IPS DF 4.7 (cell line): ENCODE measurements around the gene PDE7B.

Source experiments
- DNase-seq: peaks from one replicate; pipeline ENCODE4 v3.0.0-alpha.2; 2013; ENCODE audit warnings: low spot score; ENCODE audit errors: extremely low read depth

Gene PDE7B

GRCh38 chr6:135932651-135933050 lies 81.2 kb downstream of the PDE7B start:
- DNase-seq = no peak

- DNase-seq = no peak
Observed at GRCh38 chr6:135935941-135936601, 84.6 kb downstream of the PDE7B start.

GRCh38 chr6:135936606-135937005 lies 85.1 kb downstream of the PDE7B start:
- no peak for DNase-seq

- no peak for DNase-seq
Observed at GRCh38 chr6:135937106-135937505, 85.6 kb downstream of the PDE7B start.

GRCh38 chr6:135938576-135939207 lies 87.2 kb downstream of the PDE7B start:
- no peak for DNase-seq

GRCh38 chr6:135939208-135939591 lies 87.7 kb downstream of the PDE7B start:
- DNase-seq = no peak

GRCh38 chr6:135940616-135941167 lies 89.2 kb downstream of the PDE7B start:
- no peak for DNase-seq

- no peak for DNase-seq
Observed at GRCh38 chr6:135941275-135942025, 89.9 kb downstream of the PDE7B start.

- no peak for DNase-seq
Observed at GRCh38 chr6:135944120-135944519, 92.6 kb downstream of the PDE7B start.

- DNase-seq = no peak
Observed at GRCh38 chr6:135946674-135947073, 95.2 kb downstream of the PDE7B start.

- no peak for DNase-seq
Observed at GRCh38 chr6:135950669-135951068, 99.2 kb downstream of the PDE7B start.

- DNase-seq = no peak
Observed at GRCh38 chr6:135951169-135951568, 99.7 kb downstream of the PDE7B start.

GRCh38 chr6:135953818-135954217 lies 102.3 kb downstream of the PDE7B start:
- no peak for DNase-seq

GRCh38 chr6:135955099-135955498 lies 103.6 kb downstream of the PDE7B start:
- no peak for DNase-seq

GRCh38 chr6:135962731-135963130 lies 111.2 kb downstream of the PDE7B start:
- no peak for DNase-seq

GRCh38 chr6:135970750-135971149 lies 119.2 kb downstream of the PDE7B start:
- DNase-seq = no peak

GRCh38 chr6:135971351-135971750 lies 119.8 kb downstream of the PDE7B start:
- no peak for DNase-seq

GRCh38 chr6:135972150-135972549 lies 120.6 kb downstream of the PDE7B start:
- no peak for DNase-seq

GRCh38 chr6:135972586-135972985 lies 121.1 kb downstream of the PDE7B start:
- no peak for DNase-seq

GRCh38 chr6:135974426-135974825 lies 122.9 kb downstream of the PDE7B start:
- no peak for DNase-seq

- DNase-seq = no peak
Observed at GRCh38 chr6:135976585-135976984, 125.1 kb downstream of the PDE7B start.

- no peak for DNase-seq
Observed at GRCh38 chr6:135983093-135983492, 131.6 kb downstream of the PDE7B start.
